ENCODE data around the gene PEG3.

The PEG3 gene

GRCh38 chr19:56836059-56836458 is 4.5 kb downstream of the PEG3 start:
- TF ChIP-seq ZNF384 (IDR thresholded peaks at IDR 0.05) (no peak), FOXA1 (IDR thresholded peaks at IDR 0.05) (no peak), SUZ12 (IDR thresholded peaks at IDR 0.05) (no peak), PKNOX1 (IDR thresholded peaks at IDR 0.05) (no peak), ELF4 (IDR thresholded peaks at IDR 0.05) (no peak), FOXM1 (IDR thresholded peaks at IDR 0.05; ENCODE audit: borderline replicate concordance) (no peak), FOXK2 (IDR thresholded peaks at IDR 0.05) (no peak), NFRKB (IDR thresholded peaks at IDR 0.05) (no peak), L3MBTL2 (conservative IDR thresholded peaks at IDR 0.05) (no peak), TARDBP (IDR thresholded peaks at IDR 0.05) (no peak), BHLHE40 (IDR thresholded peaks at IDR 0.05; ENCODE audit: borderline replicate concordance) (no peak), ARNT (IDR thresholded peaks at IDR 0.05) (no peak), HDGF (IDR thresholded peaks at IDR 0.05; ENCODE audit: borderline replicate concordance) (no peak), SP1 (IDR thresholded peaks at IDR 0.05) (no peak), LEF1 (IDR thresholded peaks at IDR 0.05; ENCODE audit: borderline replicate concordance) (no peak), CTBP1 (IDR thresholded peaks at IDR 0.05; ENCODE audit: borderline replicate concordance) (no peak)
- ChIA-PET POLR2A (no interaction called here), CTCF (no interaction called here)
- DNase-seq (ENCODE audit: extremely low spot score) = no peak

- TF ChIP-seq L3MBTL2 (conservative IDR thresholded peaks at IDR 0.05) (no peak), SUZ12 (IDR thresholded peaks at IDR 0.05) (no peak), NFRKB (IDR thresholded peaks at IDR 0.05) (no peak)
- ChIA-PET POLR2A (no interaction called here), CTCF (no interaction called here)
- DNase-seq (ENCODE audit: extremely low spot score) = no peak
Measured at GRCh38 chr19:56835401-56835800, 5.1 kb downstream of the PEG3 start.

DNA sequence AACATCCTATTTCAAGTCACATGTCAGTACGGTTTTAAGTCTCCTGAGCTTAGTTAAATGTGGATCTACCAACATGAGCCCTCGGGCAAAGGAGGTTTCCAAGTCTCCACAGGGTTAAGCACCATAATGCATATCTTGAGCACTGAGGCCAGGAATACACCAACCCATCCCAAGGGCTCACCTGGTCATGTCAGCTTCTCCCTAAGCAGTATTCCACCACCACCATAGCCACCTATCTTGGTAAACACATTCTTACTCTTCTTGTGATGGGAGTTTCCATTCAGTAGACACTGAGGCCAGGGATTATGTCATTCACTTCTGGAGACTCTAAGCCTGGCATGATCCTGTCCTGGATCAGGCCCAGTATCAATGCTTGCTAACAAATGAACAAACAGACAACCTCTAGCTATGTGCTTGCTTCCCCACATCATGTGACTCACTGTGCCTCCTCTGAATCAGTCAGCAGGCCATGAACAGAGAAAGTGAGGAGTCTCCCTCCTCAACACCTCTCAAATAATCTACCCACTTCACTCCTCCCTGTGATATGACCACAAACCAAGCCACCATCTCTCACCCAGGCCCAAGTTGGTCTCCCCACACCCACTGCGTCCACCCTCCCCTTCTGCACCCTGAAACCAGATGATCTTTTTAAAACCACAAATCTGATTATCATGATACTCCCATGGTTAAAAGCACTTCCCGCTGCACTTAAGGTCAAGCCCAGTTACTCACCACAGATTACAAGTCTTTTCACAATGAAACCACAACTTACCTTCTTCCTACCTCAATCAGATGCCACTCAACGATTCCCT is 5.8 kb downstream of the PEG3 start:
- DNase-seq (ENCODE audit: extremely low spot score) = no peak
- TF ChIP-seq ZNF384 (IDR thresholded peaks at IDR 0.05) (no peak), FOXM1 (IDR thresholded peaks at IDR 0.05; ENCODE audit: borderline replicate concordance) (no peak), FOXK2 (IDR thresholded peaks at IDR 0.05) (no peak), ELF4 (IDR thresholded peaks at IDR 0.05) (no peak), BHLHE40 (IDR thresholded peaks at IDR 0.05; ENCODE audit: borderline replicate concordance) (no peak), SUZ12 (IDR thresholded peaks at IDR 0.05) (no peak), LEF1 (IDR thresholded peaks at IDR 0.05; ENCODE audit: borderline replicate concordance) (no peak), FOXA1 (IDR thresholded peaks at IDR 0.05) (no peak), L3MBTL2 (conservative IDR thresholded peaks at IDR 0.05) (no peak), HDGF (IDR thresholded peaks at IDR 0.05; ENCODE audit: borderline replicate concordance) (no peak), CTBP1 (IDR thresholded peaks at IDR 0.05; ENCODE audit: borderline replicate concordance) (no peak), TARDBP (IDR thresholded peaks at IDR 0.05) (no peak), NFRKB (IDR thresholded peaks at IDR 0.05) (no peak), SP1 (IDR thresholded peaks at IDR 0.05) (no peak), ARNT (IDR thresholded peaks at IDR 0.05) (no peak), PKNOX1 (IDR thresholded peaks at IDR 0.05) (no peak)
- ChIA-PET CTCF (no interaction called here), POLR2A (no interaction called here)

DNA sequence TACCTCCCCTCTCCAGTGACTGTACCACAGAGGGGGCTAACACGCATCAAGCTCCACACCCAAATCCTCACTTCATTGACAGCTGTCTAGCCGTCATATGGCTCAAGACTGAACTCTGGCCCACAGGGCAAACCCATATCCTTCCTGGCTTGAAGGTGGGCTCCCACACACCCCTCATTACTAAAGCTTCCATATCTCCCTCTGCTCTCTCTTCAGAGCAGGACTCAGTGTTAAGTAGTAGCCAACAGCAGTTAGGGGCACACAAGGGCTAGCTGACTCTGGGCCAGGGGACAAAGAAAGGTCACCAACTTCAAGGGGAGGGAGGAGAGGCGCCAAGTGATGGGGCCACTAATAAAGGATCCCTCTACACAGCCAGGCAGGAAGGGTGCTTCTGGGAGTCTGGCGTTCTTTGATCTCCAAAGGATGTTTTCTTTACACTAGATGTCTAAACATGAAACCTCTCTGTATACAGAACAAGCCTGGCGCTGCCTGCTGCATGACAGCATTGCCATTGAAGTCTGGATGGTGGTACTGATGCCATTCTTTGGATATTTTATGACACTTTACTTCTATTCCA is 8.1 kb downstream of the PEG3 start:
- no peak for DNase-seq (ENCODE audit: extremely low spot score)
- CTCF ChIA-PET = no interaction called here
- TF ChIP-seq ZNF384 (IDR thresholded peaks at IDR 0.05) = no peak
- no peak for TF ChIP-seq BHLHE40 (IDR thresholded peaks at IDR 0.05; ENCODE audit: borderline replicate concordance)
- POLR2A ChIA-PET = no interaction called here

DNA sequence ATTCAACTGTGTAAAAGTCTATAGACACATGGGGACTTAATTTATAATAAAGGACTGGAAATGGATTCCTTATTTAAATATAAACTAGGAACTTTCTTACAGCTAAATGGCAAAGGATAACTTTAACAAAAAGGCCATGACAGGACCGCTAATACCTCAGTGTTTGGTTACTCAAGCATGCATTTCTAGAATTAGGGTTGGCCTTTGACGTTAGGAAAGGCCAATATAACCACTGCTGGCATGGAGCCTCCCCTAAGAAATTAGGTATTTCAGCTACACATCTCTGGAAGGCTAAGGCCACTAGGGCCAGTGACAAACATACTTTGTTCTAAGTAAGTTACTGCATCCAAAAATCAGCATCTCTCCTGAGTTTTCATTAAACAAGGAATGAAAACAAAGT is 9.3 kb downstream of the PEG3 start:
- CTCF ChIA-PET = interaction anchor here (0.7 kb wide), 1 partner anchor 268 kb away, joined by 3 read pairs; no protein-coding TSS in a partner anchor
- no peak for TF ChIP-seq FOXA1 (IDR thresholded peaks at IDR 0.05)
- POLR2A ChIA-PET = no interaction called here
- no peak for DNase-seq (ENCODE audit: extremely low spot score)

GRCh38 chr19:56829596-56829995 is 10.9 kb downstream of the PEG3 start:
- ChIA-PET CTCF (no interaction called here), POLR2A (no interaction called here)
- TF ChIP-seq ELF4 (IDR thresholded peaks at IDR 0.05) = no peak
- TF ChIP-seq NFRKB (IDR thresholded peaks at IDR 0.05) = no peak
- no peak for TF ChIP-seq SP1 (IDR thresholded peaks at IDR 0.05)
- TF ChIP-seq LEF1 (IDR thresholded peaks at IDR 0.05; ENCODE audit: borderline replicate concordance) = no peak
- no peak for TF ChIP-seq TARDBP (IDR thresholded peaks at IDR 0.05)
- TF ChIP-seq ZNF384 (IDR thresholded peaks at IDR 0.05) = no peak
- TF ChIP-seq FOXK2 (IDR thresholded peaks at IDR 0.05) = no peak
- TF ChIP-seq L3MBTL2 (conservative IDR thresholded peaks at IDR 0.05) = no peak
- TF ChIP-seq ARNT (IDR thresholded peaks at IDR 0.05) = no peak
- TF ChIP-seq FOXA1 (IDR thresholded peaks at IDR 0.05) = no peak
- no peak for TF ChIP-seq CTBP1 (IDR thresholded peaks at IDR 0.05; ENCODE audit: borderline replicate concordance)
- TF ChIP-seq PKNOX1 (IDR thresholded peaks at IDR 0.05) = no peak
- no peak for TF ChIP-seq SUZ12 (IDR thresholded peaks at IDR 0.05)
- TF ChIP-seq HDGF (IDR thresholded peaks at IDR 0.05; ENCODE audit: borderline replicate concordance) = no peak
- no peak for TF ChIP-seq BHLHE40 (IDR thresholded peaks at IDR 0.05; ENCODE audit: borderline replicate concordance)
- TF ChIP-seq FOXM1 (IDR thresholded peaks at IDR 0.05; ENCODE audit: borderline replicate concordance) = no peak
- DNase-seq (ENCODE audit: extremely low spot score) = no peak

Measured in HEK293T (cell line).